Osteoblast (primary cell): Measurements from ENCODE around the gene RMC1. TPM values are rescaled to one million over a fixed set of nuclear protein-coding genes. Genes with fewer than 3 reads are reported as not detected.
"Not testable (repeated sequence)": the region's sequence is repeated elsewhere in the genome, so short reads cannot be mapped to it uniquely, and the experiment has no call there.

ENCODE experiments used
- DNase-seq: peaks from one replicate; pipeline ENCODE4 v3.0.0; 2011; ENCODE audit warnings: low spot score, mixed read lengths; ENCODE audit not compliant: insufficient read length; ENCODE audit errors: missing footprints
- H2AFZ ChIP-seq: 2 replicates; pipeline ENCODE4 v1.6.0; 2011; ENCODE audit warnings: mild to moderate bottlenecking, low read length
- H3K27ac ChIP-seq: 2 replicates; pipeline ENCODE4 v1.5.1; 2011; ENCODE audit warnings: mild to moderate bottlenecking, low read depth, low read length, moderate library complexity
- H3K27me3 ChIP-seq: 2 replicates; pipeline ENCODE4 v1.6.0; 2012; ENCODE audit warnings: mild to moderate bottlenecking, control low read depth, inconsistent platforms, low read length, moderate library complexity; ENCODE audit not compliant: insufficient read depth
- H3K36me3 ChIP-seq: 2 replicates; pipeline ENCODE4 v1.5.1; 2011; ENCODE audit warnings: mild to moderate bottlenecking, low read length, control low read depth, moderate library complexity; ENCODE audit not compliant: insufficient read depth
- H3K4me1 ChIP-seq: 2 replicates; pipeline ENCODE4 v1.5.1; 2011; ENCODE audit warnings: mild to moderate bottlenecking, low read length, control low read depth, moderate library complexity; ENCODE audit not compliant: insufficient read depth
- H3K4me2 ChIP-seq: 2 replicates; pipeline ENCODE4 v1.6.0; 2011; ENCODE audit warnings: mild to moderate bottlenecking, low read length; ENCODE audit not compliant: insufficient read depth
- H3K4me3 ChIP-seq: fragments of 200-600 bp; sonication (generic); 3 replicates; pipeline ENCODE4 v1.5.1; 2012; ENCODE audit warnings: mild to moderate bottlenecking, low read length, inconsistent platforms; ENCODE audit not compliant: insufficient read depth
- H3K79me2 ChIP-seq: 2 replicates; pipeline ENCODE4 v1.6.0; 2012; ENCODE audit warnings: mild to moderate bottlenecking, low read length, control low read depth, inconsistent platforms; ENCODE audit not compliant: insufficient read depth
- H3K9me3 ChIP-seq: 2 replicates; pipeline ENCODE4 v1.5.1; 2011; ENCODE audit warnings: low read depth, low read length, control low read depth
- H4K20me1 ChIP-seq: 2 replicates; pipeline ENCODE4 v1.6.0; 2012; ENCODE audit warnings: mild to moderate bottlenecking, low read length, control low read depth; ENCODE audit not compliant: insufficient read depth
- CTCF ChIP-seq: IDR thresholded peaks from 2 replicates; pipeline ENCODE4 v1.5.1; 2011; ENCODE audit warnings: mild to moderate bottlenecking, low read depth, low read length, moderate library complexity; ENCODE audit errors: extremely low read depth
- total RNA-seq: library from RNA; depleted of rRNA; stranded (reverse); fragments of >200 nt; gene quantifications from 2 replicates; pipeline ENCODE4 v1.2.3, GENCODE V29; 2012

The RMC1 gene
- total RNA-seq, 1 donor, result 22.8 TPM

- H3K4me3 ChIP-seq, result peak overlapping the region; percentile 98
- H3K27ac ChIP-seq, result no peak overlapping the region
- H2AFZ ChIP-seq, result no peak overlapping the region
- peaks cover 10% of the 10 kb centered on the region for H4K20me1 ChIP-seq
- H3K4me2 ChIP-seq, result peak overlapping the region; percentile 93
- no peak for TF ChIP-seq CTCF
- DNase-seq, result no peak
- H3K79me2 ChIP-seq, result peaks cover 45% of the 10 kb centered on the region
- H3K9me3 ChIP-seq, result no peaks in the 10 kb centered on the region
- H3K36me3 ChIP-seq, result peaks cover 32% of the 10 kb centered on the region
- H3K4me1 ChIP-seq, result peaks cover 15% of the 10 kb centered on the region
- H3K27me3 ChIP-seq, result no peaks in the 10 kb centered on the region
These were observed 1.4 kb downstream of the RMC1 start for GRCh38 chr18:23504720-23505119.

GRCh38 chr18:23506393-23506792 is 3.1 kb downstream of the RMC1 start:
- Histone ChIP-seq H3K4me1 (peaks cover 14% of the 10 kb centered on the region), H3K27ac (no peak overlapping the region), H4K20me1 (peaks cover 10% of the 10 kb centered on the region), H3K9me3 (no peaks in the 10 kb centered on the region), H3K4me3 (no peak overlapping the region), H3K27me3 (no peaks in the 10 kb centered on the region), H3K36me3 (peaks cover 45% of the 10 kb centered on the region), H3K4me2 (no peak overlapping the region), H3K79me2 (peaks cover 45% of the 10 kb centered on the region), H2AFZ (no peak overlapping the region)
- no peak for DNase-seq
- TF ChIP-seq CTCF, result no peak

- not testable (repeated sequence) for H3K27ac ChIP-seq, H3K4me2 ChIP-seq, DNase-seq, H2AFZ ChIP-seq, H3K9me3 ChIP-seq, H4K20me1 ChIP-seq, H3K27me3 ChIP-seq, H3K4me3 ChIP-seq, H3K4me1 ChIP-seq
- Histone ChIP-seq H3K79me2 (peaks cover 24% of the 10 kb centered on the region), H3K36me3 (peaks cover 45% of the 10 kb centered on the region)
These were observed 7.6 kb downstream of the RMC1 start for GRCh38 chr18:23510923-23511322.

- H3K36me3 ChIP-seq, result peaks cover 45% of the 10 kb centered on the region
- not testable (repeated sequence) for H3K4me1 ChIP-seq, DNase-seq, H2AFZ ChIP-seq, H3K27ac ChIP-seq, H3K9me3 ChIP-seq, H3K4me2 ChIP-seq, H3K27me3 ChIP-seq, H3K4me3 ChIP-seq, H4K20me1 ChIP-seq
- peaks cover 15% of the 10 kb centered on the region for H3K79me2 ChIP-seq
These were observed 8.9 kb downstream of the RMC1 start for GRCh38 chr18:23512216-23512615.

GRCh38 chr18:23512641-23513040 is 9.3 kb downstream of the RMC1 start:
- no peak for TF ChIP-seq CTCF
- Histone ChIP-seq H3K36me3 (peaks cover 42% of the 10 kb centered on the region), H4K20me1 (no peaks in the 10 kb centered on the region), H3K4me1 (no peaks in the 10 kb centered on the region), H3K27me3 (no peaks in the 10 kb centered on the region), H3K79me2 (peaks cover 11% of the 10 kb centered on the region), H3K27ac (no peak overlapping the region), H3K9me3 (no peaks in the 10 kb centered on the region), H3K4me3 (no peak overlapping the region), H3K4me2 (no peak overlapping the region), H2AFZ (no peak overlapping the region)
- DNase-seq, result no peak
